ENCODE data around the gene LHFPL2. TPM values are rescaled to one million over a fixed set of nuclear protein-coding genes. Genes with fewer than 3 reads are reported as not detected.
A peak's percentile ranks its signal among the peaks of the same experiment; 100 is the strongest.

LHFPL2 gene
- total and polyA plus RNA-seq, 2 donors from 2014 or later: 1.8 to 12.6 TPM

DNA sequence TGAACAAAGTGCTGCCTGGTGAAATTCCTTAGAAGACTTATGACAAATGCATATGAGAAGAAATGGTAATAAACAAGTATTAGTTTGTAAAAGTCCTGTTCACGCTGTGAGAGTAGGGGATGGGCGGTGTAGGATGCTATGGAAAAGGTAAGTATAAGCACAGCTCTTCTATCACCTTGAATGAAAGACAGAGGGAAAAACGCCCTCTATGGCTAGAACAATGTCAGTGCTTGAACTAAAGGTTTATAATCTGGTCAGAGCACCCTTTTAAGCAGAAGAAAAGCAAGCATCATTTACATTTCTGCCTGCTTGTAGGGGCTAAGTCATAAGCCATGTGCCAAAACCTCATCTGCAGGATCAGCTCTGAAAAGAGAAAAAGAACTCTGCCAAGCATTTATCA lies 115.2 kb downstream of the LHFPL2 start:
- Histone ChIP-seq H3K27me3 (ENCODE audit: control insufficient read depth, insufficient read depth, low read length) (no peaks in the 10 kb centered on the region), H3K9ac (ENCODE audit: low read length in 3 of 3) (no peak overlapping the region), H3K9me3 (ENCODE audit: control insufficient read depth in 2 of 3, insufficient read depth in 1 of 3, low read length in 3 of 3) (no peaks in the 10 kb centered on the region), H3K4me1 (ENCODE audit: control insufficient read depth in 2 of 3, insufficient read depth in 2 of 3, low read depth in 1 of 3, low read length in 3 of 3) (no peaks in the 10 kb centered on the region), H3K36me3 (ENCODE audit: control insufficient read depth in 2 of 3, insufficient read depth in 3 of 3, low read length in 3 of 3) (no peaks in the 10 kb centered on the region), H3K4me3 (ENCODE audit: low read length in 3 of 3) (no peak overlapping the region), H3K27ac (ENCODE audit: low read depth in 2 of 2, low read length in 2 of 2) (no peak overlapping the region)
- FAIRE-seq: no peak
- peak; percentile 8 for TF ChIP-seq CTCF (IDR thresholded peaks at IDR 0.05; ENCODE audit: borderline replicate concordance, extremely low read depth, insufficient read depth)
- DNase-seq: peak in 1 of 5 donors; percentile 36
- intact Hi-C loops (cut with DNase I): no loop called here

DNA sequence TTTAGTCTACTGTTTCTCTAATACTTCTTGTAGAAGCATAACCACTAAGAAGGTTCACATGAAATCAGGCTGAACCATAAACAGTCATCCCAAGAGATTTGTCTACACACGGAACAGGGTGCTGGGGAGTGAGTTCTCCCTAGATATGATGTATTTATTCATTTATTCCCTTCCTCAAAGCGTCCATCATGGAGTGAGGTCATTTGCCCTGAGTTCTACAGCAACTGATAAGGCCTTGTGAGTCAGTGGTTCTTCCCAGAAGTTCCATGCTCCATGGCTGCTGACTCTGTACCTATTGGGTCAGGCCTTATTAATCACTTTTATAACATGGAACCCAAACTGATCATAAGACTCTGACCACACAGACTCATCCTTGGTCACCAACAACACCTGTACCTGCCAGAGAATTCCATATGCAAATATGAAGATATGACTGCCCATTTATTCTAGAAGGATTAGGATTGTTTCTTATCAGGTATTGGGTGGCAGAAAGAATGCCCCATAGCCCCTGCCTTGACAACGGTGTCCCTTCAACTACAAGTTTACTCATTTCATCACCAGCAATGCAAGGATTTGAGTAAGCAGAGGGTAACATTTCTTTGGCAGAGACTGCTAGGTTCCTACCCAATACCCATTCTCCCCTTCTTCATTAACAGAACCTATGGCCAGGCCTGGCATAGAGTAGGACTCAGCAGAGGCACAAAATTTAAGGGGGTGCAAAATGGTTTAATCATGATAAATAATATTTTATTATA lies 118.1 kb downstream of the LHFPL2 start:
- no peaks in the 10 kb centered on the region for H3K27me3 ChIP-seq (ENCODE audit: control insufficient read depth, insufficient read depth, low read length)
- H3K9me3 ChIP-seq (ENCODE audit: control insufficient read depth in 2 of 3, insufficient read depth in 1 of 3, low read length in 3 of 3): no peaks in the 10 kb centered on the region
- no peak overlapping the region for H3K9ac ChIP-seq (ENCODE audit: low read length in 3 of 3)
- H3K4me1 ChIP-seq (ENCODE audit: control insufficient read depth in 2 of 3, insufficient read depth in 2 of 3, low read depth in 1 of 3, low read length in 3 of 3): peaks cover 0 to 2% (median 0%) of the 10 kb centered on the region in 3 donors
- intact Hi-C loops (cut with DNase I): no loop called here
- no peak overlapping the region for H3K27ac ChIP-seq (ENCODE audit: low read depth in 2 of 2, low read length in 2 of 2)
- no peak for FAIRE-seq
- H3K36me3 ChIP-seq (ENCODE audit: control insufficient read depth in 2 of 3, insufficient read depth in 3 of 3, low read length in 3 of 3): no peaks in the 10 kb centered on the region
- no peak for TF ChIP-seq CTCF (IDR thresholded peaks at IDR 0.05; ENCODE audit: borderline replicate concordance, extremely low read depth, insufficient read depth)
- DNase-seq: no peak
- no peak overlapping the region for H3K4me3 ChIP-seq (ENCODE audit: low read length in 3 of 3)

DNA sequence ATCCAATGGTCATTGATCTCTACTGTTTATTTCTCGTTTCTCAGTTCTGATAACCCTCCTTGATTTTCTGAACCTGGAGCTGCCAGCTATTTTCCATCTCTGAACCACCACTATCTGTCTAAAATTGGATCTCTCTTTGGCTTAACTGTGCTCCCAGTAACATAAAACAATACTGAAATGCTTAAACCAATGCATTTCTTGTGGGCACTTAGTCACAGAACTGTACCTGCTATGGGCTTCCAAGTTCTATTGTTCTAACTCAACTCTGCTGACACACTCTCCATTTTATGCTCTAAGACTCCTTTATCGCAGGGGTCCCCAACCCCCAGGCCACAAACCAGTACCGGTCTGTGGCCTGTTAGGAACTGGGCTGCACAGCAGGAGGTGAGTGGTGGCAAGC lies 120.6 kb downstream of the LHFPL2 start:
- FAIRE-seq (no peak), DNase-seq (no peak)
- intact Hi-C loops (cut with DNase I): no loop called here
- no peaks in the 10 kb centered on the region for H3K36me3 ChIP-seq (ENCODE audit: control insufficient read depth in 2 of 3, insufficient read depth in 3 of 3, low read length in 3 of 3)
- H3K27me3 ChIP-seq (ENCODE audit: control insufficient read depth, insufficient read depth, low read length): no peaks in the 10 kb centered on the region
- no peak overlapping the region for H3K4me3 ChIP-seq (ENCODE audit: low read length in 3 of 3)
- peaks cover 0 to 2% (median 0%) of the 10 kb centered on the region in 3 donors for H3K4me1 ChIP-seq (ENCODE audit: control insufficient read depth in 2 of 3, insufficient read depth in 2 of 3, low read depth in 1 of 3, low read length in 3 of 3)
- no peak overlapping the region for H3K9ac ChIP-seq (ENCODE audit: low read length in 3 of 3)
- no peak for TF ChIP-seq CTCF (IDR thresholded peaks at IDR 0.05; ENCODE audit: borderline replicate concordance, extremely low read depth, insufficient read depth)
- H3K9me3 ChIP-seq (ENCODE audit: control insufficient read depth in 2 of 3, insufficient read depth in 1 of 3, low read length in 3 of 3): no peaks in the 10 kb centered on the region
- peak overlapping the region in 1 of 2 donors; percentile 51 for H3K27ac ChIP-seq (ENCODE audit: low read depth in 2 of 2, low read length in 2 of 2)

All from kidney (tissue), 14 donors.